Trophoblast cell (in vitro differentiated cells and primary cell): ENCODE data around the gene KCNT1.

Experiments used
- DNase-seq, 2 donors: peaks; one replicate each; pipeline ENCODE4 v3.0.0-alpha.2; 2016
- H2AFZ ChIP-seq: 2 replicates; pipeline ENCODE4 v1.6.1; 2013; ENCODE audit warnings: low read length, moderate library complexity, mild to moderate bottlenecking; ENCODE audit not compliant: insufficient read depth, poor library complexity
- H2AK5ac ChIP-seq: 2 replicates; pipeline ENCODE4 v1.6.1; 2013; ENCODE audit warnings: mild to moderate bottlenecking, low read length
- H2BK120ac ChIP-seq: 2 replicates; pipeline ENCODE4 v1.6.1; 2013; ENCODE audit warnings: low read length, mild to moderate bottlenecking, moderate library complexity; ENCODE audit not compliant: insufficient read depth, poor library complexity
- H2BK12ac ChIP-seq: 2 replicates; pipeline ENCODE4 v1.6.1; 2013; ENCODE audit warnings: mild to moderate bottlenecking, low read length, moderate library complexity
- H2BK5ac ChIP-seq: 2 replicates; pipeline ENCODE4 v1.6.1; 2013; ENCODE audit warnings: low read length, low read depth, moderate library complexity, mild to moderate bottlenecking; ENCODE audit not compliant: poor library complexity
- H3K14ac ChIP-seq: 2 replicates; pipeline ENCODE4 v1.6.1; 2013; ENCODE audit warnings: mild to moderate bottlenecking, low read length
- H3K18ac ChIP-seq: 2 replicates; pipeline ENCODE4 v1.6.1; 2013; ENCODE audit warnings: mild to moderate bottlenecking, low read length
- H3K23ac ChIP-seq: 2 replicates; pipeline ENCODE4 v1.6.1; 2013; ENCODE audit warnings: low read length
- H3K27ac ChIP-seq: 2 replicates; pipeline ENCODE4 v1.5.1; 2013; ENCODE audit warnings: low read depth, mild to moderate bottlenecking, inconsistent platforms, low read length, moderate library complexity
- H3K27me3 ChIP-seq: 2 replicates; pipeline ENCODE4 v1.6.1; 2013; ENCODE audit warnings: inconsistent platforms, mild to moderate bottlenecking, low read length, moderate library complexity; ENCODE audit not compliant: insufficient read depth
- H3K36me3 ChIP-seq, 2 experiments: 1 replicate in 1 of 2; 2 replicates in 1 of 2; pipeline ENCODE4 v1.6.1; 2013; ENCODE audit warnings: low read length in 2 of 2, mild to moderate bottlenecking in 2 of 2, moderate library complexity in 1 of 2; ENCODE audit not compliant: insufficient read depth in 2 of 2, control insufficient read depth in 1 of 2
- H3K4ac ChIP-seq: 2 replicates; pipeline ENCODE4 v1.6.1; 2013; ENCODE audit warnings: low read depth, mild to moderate bottlenecking, low read length, moderate library complexity
- H3K4me1 ChIP-seq, 2 experiments: 1 replicate in 1 of 2; 2 replicates in 1 of 2; pipeline ENCODE4 v1.6.1; 2013; ENCODE audit warnings: low read length in 2 of 2, mild to moderate bottlenecking in 2 of 2, moderate library complexity in 1 of 2; ENCODE audit not compliant: insufficient read depth in 2 of 2, control insufficient read depth in 1 of 2
- H3K4me2 ChIP-seq: 2 replicates; pipeline ENCODE4 v1.6.1; 2013; ENCODE audit warnings: inconsistent platforms, mild to moderate bottlenecking, low read length, moderate library complexity
- H3K4me3 ChIP-seq: 2 replicates; pipeline ENCODE4 v1.5.1; 2013; ENCODE audit warnings: mild to moderate bottlenecking, low read depth, low read length, inconsistent platforms
- H3K79me1 ChIP-seq: one replicate; pipeline ENCODE4 v1.6.1; 2013; ENCODE audit warnings: low read length
- H3K79me2 ChIP-seq: 2 replicates; pipeline ENCODE4 v1.6.1; 2013; ENCODE audit warnings: low read length, mild to moderate bottlenecking; ENCODE audit not compliant: control insufficient read depth, insufficient read depth, poor library complexity
- H3K9ac ChIP-seq: 2 replicates; pipeline ENCODE4 v1.6.1; 2013; ENCODE audit warnings: mild to moderate bottlenecking, low read length
- H3K9me3 ChIP-seq: 2 replicates; pipeline ENCODE4 v1.6.1; 2013; ENCODE audit warnings: low read depth, mild to moderate bottlenecking, control low read depth, inconsistent platforms, low read length; ENCODE audit not compliant: insufficient read depth
- H4K12ac ChIP-seq: 2 replicates; pipeline ENCODE4 v1.6.1; 2013; ENCODE audit warnings: low read depth, mild to moderate bottlenecking, low read length, moderate library complexity
- H4K8ac ChIP-seq: 2 replicates; pipeline ENCODE4 v1.6.1; 2013; ENCODE audit warnings: low read depth, mild to moderate bottlenecking, low read length, moderate library complexity
- H4K91ac ChIP-seq: one replicate; pipeline ENCODE4 v1.6.1; 2013; ENCODE audit warnings: low read depth, mild to moderate bottlenecking, low read length, moderate library complexity
- WGBS: extraction: QIAGEN DNeasy Blood & Tissue Kit; methylation state at CpG from one replicate; pipeline ENCODE4 v1.1.7; 2013; ENCODE audit warnings: missing lambda C conversion rate; ENCODE audit not compliant: insufficient read length, insufficient coverage; ENCODE audit errors: extremely low coverage; 5-methylcytosine and 5-hydroxymethylcytosine counted together

The KCNT1 gene

DNA sequence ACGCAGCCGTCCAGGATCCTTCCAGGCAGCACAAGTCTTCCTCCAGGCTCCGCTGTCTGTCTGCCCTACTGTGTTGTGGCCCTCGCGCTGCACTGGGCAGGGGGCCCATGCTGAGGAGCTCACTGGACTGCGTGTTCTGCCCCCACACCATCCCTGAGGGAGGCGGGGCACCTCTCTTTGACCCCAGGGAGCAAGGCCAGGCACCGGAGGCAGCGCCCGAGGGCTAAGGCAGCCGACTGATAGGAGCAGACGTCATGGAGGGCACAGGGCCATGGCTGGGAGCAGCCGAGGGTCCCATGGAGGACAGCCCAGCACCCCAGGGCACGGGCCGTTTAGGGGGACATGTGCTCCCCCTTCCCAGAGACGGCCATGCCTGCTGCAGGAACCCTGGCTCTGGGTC is 46.7 kb downstream of the KCNT1 start:
- no peak overlapping the region for H2AK5ac ChIP-seq
- no peaks in the 10 kb centered on the region for H3K4me1 ChIP-seq
- WGBS = no CpG with 5 or more reads among the region's 16 CpGs
- no peak overlapping the region for H3K4me3 ChIP-seq
- no peak overlapping the region for H3K18ac ChIP-seq
- no peak overlapping the region for H3K4ac ChIP-seq
- H2BK5ac ChIP-seq = no peak overlapping the region
- no peaks in the 10 kb centered on the region for H3K79me2 ChIP-seq
- H2AFZ ChIP-seq = no peak overlapping the region
- H2BK120ac ChIP-seq = no peak overlapping the region
- H3K9me3 ChIP-seq = peaks cover 2% of the 10 kb centered on the region
- H3K14ac ChIP-seq = no peak overlapping the region
- H3K9ac ChIP-seq = no peak overlapping the region
- DNase-seq = no peak
- no peak overlapping the region for H2BK12ac ChIP-seq
- no peak overlapping the region for H3K23ac ChIP-seq
- no peak overlapping the region for H4K8ac ChIP-seq
- H4K91ac ChIP-seq = no peak overlapping the region
- H4K12ac ChIP-seq = no peak overlapping the region
- H3K4me2 ChIP-seq = no peak overlapping the region
- H3K79me1 ChIP-seq = no peaks in the 10 kb centered on the region
- H3K27me3 ChIP-seq = no peaks in the 10 kb centered on the region
- no peak overlapping the region for H3K27ac ChIP-seq
- no peaks in the 10 kb centered on the region for H3K36me3 ChIP-seq

DNA sequence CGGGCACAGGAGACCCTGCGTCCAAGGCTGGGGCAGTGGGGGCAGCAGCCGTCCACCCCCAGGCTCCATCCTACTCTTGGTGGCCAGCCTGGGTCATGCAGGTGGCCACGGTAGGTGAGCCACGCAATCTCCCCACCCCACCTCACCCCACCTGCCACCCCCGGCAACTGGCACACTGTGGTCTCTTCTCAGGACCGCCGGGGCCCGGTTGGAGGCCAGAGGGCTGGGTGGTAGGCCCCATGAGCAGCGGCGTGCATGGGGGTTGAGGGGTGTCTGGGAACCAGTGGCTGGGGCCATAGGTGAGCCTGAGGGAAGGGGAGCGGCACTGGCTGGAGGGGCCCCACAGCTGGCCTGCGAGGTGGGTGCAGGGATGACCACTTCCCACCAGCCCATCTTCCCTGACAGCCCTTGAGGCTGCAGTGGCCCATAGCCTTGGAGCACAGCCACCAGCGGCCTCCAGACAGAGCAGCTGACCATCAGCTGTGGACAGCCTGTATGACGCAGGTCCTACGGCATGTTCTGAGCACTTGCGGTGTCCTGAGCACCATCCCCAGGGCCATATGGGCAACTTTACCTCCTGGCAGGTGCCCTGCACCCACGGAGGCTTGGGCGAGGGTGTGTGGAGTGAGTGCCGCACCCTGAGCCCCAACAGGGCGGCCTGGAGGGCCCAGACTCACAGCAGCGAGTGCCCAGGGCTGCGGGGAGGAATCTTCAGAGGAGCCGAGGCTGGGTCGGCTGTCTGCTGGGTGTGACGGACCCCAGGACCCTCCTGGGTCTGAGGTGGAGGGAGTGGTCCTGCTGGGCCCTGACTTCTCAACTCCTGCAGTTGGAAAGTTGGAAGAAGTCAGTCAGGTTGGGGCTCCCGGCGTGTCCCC is 47.4 kb downstream of the KCNT1 start:
- H3K18ac ChIP-seq = no peak overlapping the region
- H2AFZ ChIP-seq = no peak overlapping the region
- H3K4me3 ChIP-seq = no peak overlapping the region
- no peaks in the 10 kb centered on the region for H3K79me2 ChIP-seq
- no peak overlapping the region for H3K4ac ChIP-seq
- no peak overlapping the region for H3K14ac ChIP-seq
- H4K91ac ChIP-seq = no peak overlapping the region
- H2AK5ac ChIP-seq = no peak overlapping the region
- H3K4me1 ChIP-seq = no peaks in the 10 kb centered on the region
- no peaks in the 10 kb centered on the region for H3K79me1 ChIP-seq
- no peak overlapping the region for H2BK5ac ChIP-seq
- H3K9me3 ChIP-seq = peaks cover 3% of the 10 kb centered on the region
- no peak for DNase-seq
- no peak overlapping the region for H4K8ac ChIP-seq
- no peak overlapping the region for H3K27ac ChIP-seq
- H3K36me3 ChIP-seq = no peaks in the 10 kb centered on the region
- no peak overlapping the region for H2BK120ac ChIP-seq
- H3K27me3 ChIP-seq = no peaks in the 10 kb centered on the region
- WGBS = no CpG with 5 or more reads among the region's 28 CpGs
- no peak overlapping the region for H3K4me2 ChIP-seq
- H3K23ac ChIP-seq = no peak overlapping the region
- H2BK12ac ChIP-seq = no peak overlapping the region
- no peak overlapping the region for H4K12ac ChIP-seq
- H3K9ac ChIP-seq = no peak overlapping the region

DNA sequence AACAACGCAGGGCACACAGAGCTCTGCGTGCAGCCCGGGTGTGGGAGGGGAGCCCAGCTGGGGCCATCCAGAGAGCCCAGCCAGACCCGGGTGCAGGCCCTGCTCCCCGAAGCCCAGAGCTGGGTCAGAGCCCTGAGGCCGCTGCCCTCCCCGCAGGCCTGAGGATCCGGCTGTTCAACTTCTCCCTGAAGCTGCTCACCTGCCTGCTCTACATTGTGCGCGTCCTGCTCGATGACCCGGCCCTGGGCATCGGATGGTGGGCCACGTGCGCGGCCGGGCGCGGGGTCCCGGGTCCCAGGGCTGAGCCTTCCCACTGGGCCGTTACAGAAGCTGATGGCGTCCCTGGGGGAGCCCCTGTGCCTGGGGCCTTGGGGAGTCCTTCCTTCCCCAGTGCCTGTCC is 48.8 kb downstream of the KCNT1 start:
- H2AK5ac ChIP-seq = no peak overlapping the region
- H3K9me3 ChIP-seq = peaks cover 8% of the 10 kb centered on the region
- no peak overlapping the region for H3K18ac ChIP-seq
- H3K4me3 ChIP-seq = no peak overlapping the region
- H2BK12ac ChIP-seq = no peak overlapping the region
- no peak overlapping the region for H3K9ac ChIP-seq
- H3K4me1 ChIP-seq = no peaks in the 10 kb centered on the region
- H2BK120ac ChIP-seq = no peak overlapping the region
- H3K36me3 ChIP-seq = no peaks in the 10 kb centered on the region
- no peak for DNase-seq
- no CpG with 5 or more reads among the region's 22 CpGs for WGBS
- no peaks in the 10 kb centered on the region for H3K79me2 ChIP-seq
- no peak overlapping the region for H4K12ac ChIP-seq
- H3K14ac ChIP-seq = no peak overlapping the region
- H3K27me3 ChIP-seq = no peaks in the 10 kb centered on the region
- no peaks in the 10 kb centered on the region for H3K79me1 ChIP-seq
- no peak overlapping the region for H3K27ac ChIP-seq
- H3K4ac ChIP-seq = no peak overlapping the region
- H4K8ac ChIP-seq = no peak overlapping the region
- no peak overlapping the region for H3K23ac ChIP-seq
- no peak overlapping the region for H2BK5ac ChIP-seq
- no peak overlapping the region for H2AFZ ChIP-seq
- no peak overlapping the region for H3K4me2 ChIP-seq
- no peak overlapping the region for H4K91ac ChIP-seq

DNA sequence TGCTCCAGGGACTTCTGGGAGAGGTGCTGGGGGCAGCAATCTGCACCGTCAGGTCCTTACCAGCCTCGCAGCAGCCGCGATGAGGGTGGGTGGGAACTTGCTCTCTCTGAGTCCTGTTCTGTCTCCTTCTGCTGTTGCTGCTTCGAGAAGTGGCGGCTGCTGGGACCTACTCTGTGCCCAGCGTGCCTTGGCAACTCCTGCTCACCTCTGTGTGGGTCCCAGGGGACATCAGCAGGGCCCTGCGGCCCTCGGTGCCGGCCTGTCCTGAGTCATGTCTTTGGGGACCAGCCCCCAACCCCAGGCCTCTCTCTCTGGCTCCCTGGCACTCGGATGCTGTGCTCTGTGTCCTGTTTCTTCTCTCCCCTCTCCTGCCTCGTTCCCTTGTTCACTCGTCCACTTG is 49.5 kb downstream of the KCNT1 start:
- H3K9ac ChIP-seq = no peak overlapping the region
- no peaks in the 10 kb centered on the region for H3K79me2 ChIP-seq
- no peak overlapping the region for H3K4ac ChIP-seq
- no peak overlapping the region for H3K4me2 ChIP-seq
- no peak overlapping the region for H2BK12ac ChIP-seq
- H3K27ac ChIP-seq = no peak overlapping the region
- H3K4me3 ChIP-seq = no peak overlapping the region
- no peaks in the 10 kb centered on the region for H3K79me1 ChIP-seq
- no peak overlapping the region for H4K91ac ChIP-seq
- H3K14ac ChIP-seq = no peak overlapping the region
- H2AFZ ChIP-seq = no peak overlapping the region
- H2AK5ac ChIP-seq = no peak overlapping the region
- H3K9me3 ChIP-seq = peaks cover 12% of the 10 kb centered on the region
- no CpG with 5 or more reads among the region's 13 CpGs for WGBS
- H2BK5ac ChIP-seq = no peak overlapping the region
- no peaks in the 10 kb centered on the region for H3K36me3 ChIP-seq
- no peak overlapping the region for H3K23ac ChIP-seq
- no peak for DNase-seq
- no peak overlapping the region for H4K8ac ChIP-seq
- H3K18ac ChIP-seq = no peak overlapping the region
- no peak overlapping the region for H4K12ac ChIP-seq
- H3K27me3 ChIP-seq = no peaks in the 10 kb centered on the region
- no peak overlapping the region for H2BK120ac ChIP-seq
- no peaks in the 10 kb centered on the region for H3K4me1 ChIP-seq
